Astrocyte of the cerebellum (primary cell): ENCODE measurements around the gene ARHGAP18.

Experiments used
- DNase-seq: peaks from one replicate; pipeline ENCODE4 v3.0.0-alpha.2; 2011; ENCODE audit warnings: low read depth
- H3K4me3 ChIP-seq: 2 replicates; pipeline ENCODE4 v1.5.1; 2011; ENCODE audit warnings: mild to moderate bottlenecking, low read depth, low read length, moderate library complexity
- in situ Hi-C: cut with HindIII; loops from 2 replicates; pipeline ENCODE4 v1.10.0; 2017; ENCODE audit warnings: low sequenced_read_pairs
- TF ChIP-seq, protein P1 (sequence below): IDR thresholded peaks from 2 replicates; pipeline ENCODE4 v1.5.1; 2012; ENCODE audit warnings: low read length, low read depth, moderate library complexity, mild to moderate bottlenecking; ENCODE audit errors: missing control alignments

The ARHGAP18 gene

DNA sequence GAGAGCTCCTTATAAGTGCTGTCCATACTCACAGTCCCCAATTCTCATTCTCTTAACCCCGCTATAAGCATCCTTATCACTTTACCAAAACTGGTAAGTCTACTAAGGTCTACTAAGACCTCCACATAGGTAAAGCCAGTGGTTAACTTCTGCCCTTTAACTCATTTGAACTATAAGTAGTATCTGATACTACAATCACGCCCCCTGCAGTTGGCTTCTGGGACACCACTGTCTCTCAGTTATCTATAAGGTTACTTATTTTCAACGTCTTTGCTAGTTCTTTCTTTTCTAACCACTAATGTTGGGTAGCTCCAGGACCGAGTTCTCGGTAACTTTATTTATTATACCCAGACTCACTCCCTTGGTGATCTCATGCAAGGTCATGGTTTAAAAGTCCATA, 142.6 kb downstream of the ARHGAP18 start:
- H3K4me3 ChIP-seq: no peak overlapping the region
- in situ Hi-C loops: no loop called here
- TF ChIP-seq, protein P1, sequence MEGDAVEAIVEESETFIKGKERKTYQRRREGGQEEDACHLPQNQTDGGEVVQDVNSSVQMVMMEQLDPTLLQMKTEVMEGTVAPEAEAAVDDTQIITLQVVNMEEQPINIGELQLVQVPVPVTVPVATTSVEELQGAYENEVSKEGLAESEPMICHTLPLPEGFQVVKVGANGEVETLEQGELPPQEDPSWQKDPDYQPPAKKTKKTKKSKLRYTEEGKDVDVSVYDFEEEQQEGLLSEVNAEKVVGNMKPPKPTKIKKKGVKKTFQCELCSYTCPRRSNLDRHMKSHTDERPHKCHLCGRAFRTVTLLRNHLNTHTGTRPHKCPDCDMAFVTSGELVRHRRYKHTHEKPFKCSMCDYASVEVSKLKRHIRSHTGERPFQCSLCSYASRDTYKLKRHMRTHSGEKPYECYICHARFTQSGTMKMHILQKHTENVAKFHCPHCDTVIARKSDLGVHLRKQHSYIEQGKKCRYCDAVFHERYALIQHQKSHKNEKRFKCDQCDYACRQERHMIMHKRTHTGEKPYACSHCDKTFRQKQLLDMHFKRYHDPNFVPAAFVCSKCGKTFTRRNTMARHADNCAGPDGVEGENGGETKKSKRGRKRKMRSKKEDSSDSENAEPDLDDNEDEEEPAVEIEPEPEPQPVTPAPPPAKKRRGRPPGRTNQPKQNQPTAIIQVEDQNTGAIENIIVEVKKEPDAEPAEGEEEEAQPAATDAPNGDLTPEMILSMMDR: peak; percentile 31
- DNase-seq: no peak

DNA sequence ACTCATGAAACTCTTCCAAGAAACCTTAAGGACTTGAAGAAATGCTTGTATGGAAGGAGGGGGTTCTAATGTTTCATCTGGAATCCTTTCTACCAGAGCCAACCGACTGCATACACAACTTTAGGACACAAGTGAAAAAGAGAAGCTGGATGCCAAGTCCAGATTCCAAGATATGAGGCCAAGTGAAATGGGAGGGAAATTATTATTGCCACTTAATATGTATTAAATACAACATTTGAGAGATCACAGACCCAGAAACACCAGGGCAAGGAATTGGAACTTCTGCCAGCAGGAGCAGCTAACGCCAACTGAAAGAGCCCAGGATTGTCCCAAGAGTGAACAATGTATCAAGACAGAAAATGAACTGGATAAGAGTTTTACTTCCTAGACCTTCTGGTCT, 144.2 kb downstream of the ARHGAP18 start:
- DNase-seq: no peak
- TF ChIP-seq, protein P1: no peak
- H3K4me3 ChIP-seq: no peak overlapping the region
- in situ Hi-C loops: no loop called here

DNA sequence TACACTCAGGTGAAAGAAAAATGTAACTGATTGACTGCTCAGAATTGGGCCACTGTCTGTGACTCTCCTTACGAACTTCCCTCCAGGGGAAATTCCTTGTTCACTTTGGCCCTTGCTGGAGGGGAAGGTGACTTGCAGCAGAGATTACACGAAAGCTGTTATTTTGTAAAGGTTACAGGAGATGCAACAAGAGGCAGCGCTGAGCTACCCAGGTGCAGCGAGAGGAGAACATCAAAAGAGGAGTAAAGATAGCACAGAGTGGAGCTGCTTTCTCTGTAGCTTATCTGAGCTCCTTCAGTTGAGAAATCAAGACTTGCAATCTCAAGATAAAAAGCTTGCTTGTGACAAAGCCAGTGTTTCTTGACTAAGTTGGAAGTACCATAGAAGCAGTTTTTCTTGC, 144.6 kb downstream of the ARHGAP18 start:
- DNase-seq: no peak
- no peak overlapping the region for H3K4me3 ChIP-seq
- TF ChIP-seq, protein P1: no peak
- in situ Hi-C loops: no loop called here

GRCh38 chr6:129558248-129558647, 151.7 kb downstream of the ARHGAP18 start:
- TF ChIP-seq, protein P1: no peak
- in situ Hi-C loops: no loop called here
- H3K4me3 ChIP-seq: no peak overlapping the region
- DNase-seq: no peak

DNA sequence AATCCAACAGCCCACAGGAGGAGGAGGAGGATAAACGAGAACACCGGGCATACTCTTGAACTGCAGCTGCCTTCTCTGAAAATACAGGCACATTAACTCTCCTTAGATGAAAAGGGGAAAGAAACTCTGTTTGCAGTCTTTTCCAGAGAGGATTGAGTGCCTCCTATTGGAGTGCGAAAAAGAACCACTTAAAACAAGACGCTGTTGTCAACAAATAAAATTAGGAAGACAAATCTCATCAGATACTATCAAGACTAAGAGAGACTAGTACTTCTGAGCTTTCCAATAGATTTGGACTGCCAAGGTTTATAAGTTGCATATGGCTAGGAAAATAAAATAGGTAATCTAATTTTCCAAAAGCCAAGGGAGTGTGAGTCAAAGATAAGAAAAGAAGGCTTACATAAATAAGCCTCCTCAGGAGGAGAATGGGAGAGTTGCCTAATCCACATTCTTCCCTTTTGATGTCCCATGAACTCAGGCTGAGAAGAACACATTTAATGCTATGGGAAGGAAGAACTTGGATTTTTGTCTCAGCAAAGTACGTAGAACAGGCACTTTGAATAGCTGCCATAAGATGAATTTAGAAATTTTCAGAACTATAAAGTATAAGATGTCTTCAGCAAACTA, 154.7 kb downstream of the ARHGAP18 start:
- no peak overlapping the region for H3K4me3 ChIP-seq
- TF ChIP-seq, protein P1: no peak
- in situ Hi-C loops: no loop called here
- DNase-seq: peak; percentile 16

- TF ChIP-seq, protein P1: no peak
- in situ Hi-C loops: no loop called here
- no peak for DNase-seq
- H3K4me3 ChIP-seq: no peak overlapping the region
Measured at GRCh38 chr6:129552413-129552812, 157.6 kb downstream of the ARHGAP18 start.

GRCh38 chr6:129551486-129551885, 158.5 kb downstream of the ARHGAP18 start:
- DNase-seq: no peak
- in situ Hi-C loops: no loop called here
- TF ChIP-seq, protein P1: no peak
- H3K4me3 ChIP-seq: no peak overlapping the region
